HCT116 (cell line): Measurements from ENCODE around the gene WWP2. TPM values are rescaled to one million over a fixed set of nuclear protein-coding genes. Genes with fewer than 3 reads are reported as not detected.

ENCODE experiments used
- ATAC-seq: fragments of 200-7000 bp; cut with Tn5 transposase; 2 replicates; pipeline ENCODE4 v1.9.1; 2020; ENCODE audit warnings: mild to moderate bottlenecking, moderate library complexity
- BruUV-seq: library from RNA; stranded (reverse); fragments of 400-500 nt; replicated peaks from 2 replicates; lab custom pipeline; 2021; lab: Mats Ljungman, UMichigan
- CTCF ChIA-PET: fragments of 300-600 bp; sonication (Branson Sonifier 250); formaldehyde crosslinking; loops from one replicate; lab custom pipeline; 2021; ENCODE audit warnings: antibody characterized with exemption; lab: Charles Lee
- POLR2A ChIA-PET: fragments of 300-600, 350-600 bp; sonication (Branson Sonifier 250); formaldehyde crosslinking; loops from one replicate; lab custom pipeline; 2021; ENCODE audit warnings: antibody characterized with exemption; lab: Charles Lee
- RAD21 ChIA-PET, 2 experiments: fragments of 300-600 bp; sonication (Branson Sonifier 250); formaldehyde crosslinking; loops; one replicate each; lab custom pipeline; 2023; ENCODE audit warnings: low total read pairs in 2 of 2; ENCODE audit not compliant: uncharacterized antibody in 2 of 2, unreplicated experiment in 2 of 2, low non-redundant PET in 1 of 2; lab: Charles Lee
- DNase-seq: peaks from one replicate; pipeline ENCODE4 v3.0.0-alpha.2; 2010; ENCODE audit warnings: low read depth, low spot score
- H2AFZ ChIP-seq: fragments of 200-600 bp; shearing (Covaris generic), sonication (generic); 2 replicates; pipeline ENCODE4 v1.6.1; 2017; ENCODE audit warnings: low read depth, mixed run types, mixed read lengths, antibody characterized with exemption, low read length; ENCODE audit not compliant: poor library complexity, severe bottlenecking
- H3K27ac ChIP-seq: 2 replicates; pipeline ENCODE4 v1.5.1; 2012; ENCODE audit warnings: low read depth, low read length
- H3K27me3 ChIP-seq: fragments of 200-600 bp; sonication (generic); 2 replicates; pipeline ENCODE4 v1.6.1; 2016; ENCODE audit warnings: mixed run types, low read length, mixed read lengths; ENCODE audit not compliant: insufficient read depth
- H3K36me3 ChIP-seq, 2 experiments: fragments of 200-500 bp in 1 of 2; fragments of 200-600 bp in 1 of 2; sonication (Bioruptor generic) in 1 of 2; sonication (generic) in 1 of 2; 2 replicates each; pipeline versions ENCODE4 v1.5.1 to v1.6.1; 2014 to 2016; ENCODE audit warnings: low read length in 2 of 2, inconsistent platforms in 1 of 2, mixed read lengths in 1 of 2, mixed run types in 1 of 2; ENCODE audit not compliant: insufficient read depth in 2 of 2, control insufficient read depth in 1 of 2
- H3K4me1 ChIP-seq, 2 experiments: fragments of 200-600 bp in 1 of 2; sonication (generic) in 1 of 2; 2 replicates each; pipeline versions ENCODE4 v1.5.1 to v1.6.1; 2012 to 2017; ENCODE audit warnings: low read length in 2 of 2, inconsistent platforms in 1 of 2, mild to moderate bottlenecking in 1 of 2, mixed read lengths in 1 of 2, mixed run types in 1 of 2, moderate library complexity in 1 of 2; ENCODE audit not compliant: insufficient read depth in 2 of 2, control insufficient read depth in 1 of 2
- H3K4me2 ChIP-seq: fragments of 200-600 bp; sonication (generic); 2 replicates; pipeline ENCODE4 v1.6.1; 2017; ENCODE audit warnings: mixed run types, low read length, mixed read lengths
- H3K4me3 ChIP-seq, 2 experiments: fragments of 200-600 bp in 1 of 2; sonication (generic) in 1 of 2; replicated peaks in 1 of 2; 2 replicates each; pipeline ENCODE4 v1.5.1; 2011 to 2016; ENCODE audit warnings: low read length in 2 of 2, control low read depth in 1 of 2, low read depth in 1 of 2, mild to moderate bottlenecking in 1 of 2, mixed read lengths in 1 of 2, mixed run types in 1 of 2
- H3K79me2 ChIP-seq: fragments of 200-600 bp; sonication (generic); 2 replicates; pipeline ENCODE4 v1.6.1; 2017; ENCODE audit warnings: mild to moderate bottlenecking, mixed run types, low read length, moderate library complexity, mixed read lengths; ENCODE audit not compliant: insufficient read depth
- H3K9ac ChIP-seq: fragments of 200-600 bp; sonication (generic); 2 replicates; pipeline ENCODE4 v1.6.1; 2016; ENCODE audit warnings: low read length, mixed read lengths
- H3K9me2 ChIP-seq: fragments of 200-600 bp; sonication (generic), shearing (Covaris generic); 2 replicates; pipeline ENCODE4 v1.6.1; 2017; ENCODE audit warnings: mixed run types, mild to moderate bottlenecking, moderate library complexity; ENCODE audit not compliant: insufficient read depth
- H3K9me3 ChIP-seq, 2 experiments: fragments of 200-500 bp in 1 of 2; fragments of 200-600 bp in 1 of 2; sonication (Bioruptor generic) in 1 of 2; sonication (generic) in 1 of 2; 2 replicates each; pipeline ENCODE4 v1.6.1; 2014 to 2017; ENCODE audit warnings: low read length in 2 of 2, mixed read lengths in 2 of 2, inconsistent platforms in 1 of 2, low read depth in 1 of 2, mild to moderate bottlenecking in 1 of 2, mixed run types in 1 of 2, moderate library complexity in 1 of 2; ENCODE audit not compliant: control insufficient read depth in 1 of 2, insufficient read depth in 1 of 2
- H4K20me1 ChIP-seq: fragments of 200-600 bp; sonication (generic), shearing (Covaris generic); 2 replicates; pipeline ENCODE4 v1.6.1; 2017; ENCODE audit warnings: mixed run types, mild to moderate bottlenecking, moderate library complexity; ENCODE audit not compliant: insufficient read depth
- CBX3 ChIP-seq: IDR thresholded peaks from 2 replicates; pipeline ENCODE4 v1.6.1; 2012; ENCODE audit warnings: low read depth
- CEBPB ChIP-seq: IDR thresholded peaks from 2 replicates; pipeline ENCODE4 v1.6.1; 2012; ENCODE audit warnings: low read depth
- CTCF ChIP-seq, 3 experiments: fragments of 200-600 bp in 1 of 3; sonication (generic) in 1 of 3; IDR thresholded peaks in 2 of 3; conservative IDR thresholded peaks in 1 of 3; 2 replicates each; pipeline ENCODE4 v1.5.1; 2012 to 2017; ENCODE audit warnings: low read depth in 2 of 3, low read length in 2 of 3, antibody characterized with exemption in 1 of 3, borderline replicate concordance in 1 of 3, control low read depth in 1 of 3, mild to moderate bottlenecking in 1 of 3, mixed read lengths in 1 of 3, mixed run types in 1 of 3, moderate library complexity in 1 of 3; ENCODE audit not compliant: insufficient read depth in 1 of 3
- EZH2 ChIP-seq: fragments of 200-600 bp; sonication (generic); IDR thresholded peaks from 2 replicates; pipeline ENCODE4 v1.6.1; 2017; ENCODE audit warnings: antibody characterized with exemption, mixed run types
- EZH2phosphoT487 ChIP-seq: fragments of 200-600 bp; IDR thresholded peaks from 2 replicates; pipeline ENCODE4 v1.6.1; 2018; ENCODE audit warnings: antibody characterized with exemption, borderline replicate concordance
- FOSL1 ChIP-seq: IDR thresholded peaks from 2 replicates; pipeline ENCODE4 v1.6.1; 2012; ENCODE audit warnings: low read depth
- JUND ChIP-seq: IDR thresholded peaks from 2 replicates; pipeline ENCODE4 v1.6.1; 2012
- POLR2A ChIP-seq: IDR thresholded peaks from 2 replicates; pipeline ENCODE4 v1.7.0; 2011; ENCODE audit warnings: borderline replicate concordance; ENCODE audit not compliant: insufficient read depth, insufficient read length; ENCODE audit errors: extremely low read depth
- POLR2AphosphoS5 ChIP-seq: IDR thresholded peaks from 2 replicates; pipeline ENCODE4 v1.6.1; 2011; ENCODE audit warnings: mild to moderate bottlenecking, low read depth, low read length, moderate library complexity
- RAD21 ChIP-seq: IDR thresholded peaks from 2 replicates; pipeline ENCODE4 v1.6.1; 2012; ENCODE audit warnings: low read depth, mild to moderate bottlenecking
- SIN3A ChIP-seq: IDR thresholded peaks from 2 replicates; pipeline ENCODE4 v1.6.1; 2012; ENCODE audit warnings: low read depth
- SRF ChIP-seq: IDR thresholded peaks from 2 replicates; pipeline ENCODE4 v1.6.1; 2012; ENCODE audit warnings: low read depth
- TCF7L2 ChIP-seq: IDR thresholded peaks from 2 replicates; pipeline ENCODE4 v1.7.0; 2011; ENCODE audit warnings: borderline replicate concordance, inconsistent platforms; ENCODE audit not compliant: insufficient read depth, insufficient read length; ENCODE audit errors: extremely low read depth
- YY1 ChIP-seq: IDR thresholded peaks from 2 replicates; pipeline ENCODE4 v1.6.1; 2011; ENCODE audit warnings: low read length, low read depth, moderate library complexity, mild to moderate bottlenecking; ENCODE audit not compliant: insufficient replicate concordance; ENCODE audit errors: extremely low read depth
- ZBTB33 ChIP-seq: IDR thresholded peaks from 2 replicates; pipeline ENCODE4 v1.6.1; 2011; ENCODE audit warnings: mild to moderate bottlenecking, low read length, moderate library complexity; ENCODE audit not compliant: insufficient replicate concordance; ENCODE audit errors: extremely low read depth
- ZNF274 ChIP-seq: fragments of 200-500 bp; sonication (Bioruptor generic); IDR thresholded peaks from 2 replicates; pipeline ENCODE4 v1.6.1; 2014; ENCODE audit warnings: mild to moderate bottlenecking, low read depth, low read length, inconsistent platforms
- intact Hi-C: fragments of 100-400 bp; cut with micrococcal nuclease; formaldehyde crosslinking; loops from 2 replicates; pipeline ENCODE4 v1.10.0; 2022
- total RNA-seq: library from RNA; stranded (reverse); gene quantifications from one replicate; pipeline ENCODE4 v1.2.1, GENCODE V29; 2021; ENCODE audit not compliant: unreplicated experiment

WWP2 gene
- total RNA-seq, 1 experiment from 2014 or later = 44.2 TPM

- TF ChIP-seq ZBTB33 (no peak), RAD21 (no peak), POLR2A (no peak), ZNF274 (no peak), YY1 (no peak), POLR2AphosphoS5 (no peak), CBX3 (no peak), FOSL1 (no peak)
Observed at GRCh38 chr16:69847643-69848042, 85.5 kb downstream of the WWP2 start (continued).

GRCh38 chr16:69848637-69849545 is 86.8 kb downstream of the WWP2 start:
- ChIA-PET POLR2A (interaction anchor here (0.7 kb wide), 1 partner anchor 45 kb away, joined by 3 read pairs; no protein-coding TSS in a partner anchor), CTCF (no interaction called here), RAD21 (interaction anchor here in 1 of 2 experiments (0.7 kb wide), 1 partner anchor 506 kb away, joined by 5 read pairs; no protein-coding TSS in a partner anchor)
- Histone ChIP-seq H3K27ac (no peak overlapping the region), H3K4me1 (no peaks in the 10 kb centered on the region), H3K79me2 (no peaks in the 10 kb centered on the region), H3K9ac (no peak overlapping the region), H4K20me1 (no peaks in the 10 kb centered on the region), H3K27me3 (no peaks in the 10 kb centered on the region), H3K9me3 (no peaks in the 10 kb centered on the region), H3K36me3 (no peaks in the 10 kb centered on the region), H3K4me3 (no peak overlapping the region), H3K9me2 (no peaks in the 10 kb centered on the region), H2AFZ (no peak overlapping the region), H3K4me2 (no peak overlapping the region)
- no TSS peak for BruUV-seq
- no peak for TF ChIP-seq SRF
- TF ChIP-seq ZBTB33 = no peak
- no peak for TF ChIP-seq TCF7L2
- no peak for TF ChIP-seq POLR2A
- no peak for TF ChIP-seq EZH2phosphoT487
- TF ChIP-seq CTCF (IDR thresholded peaks at IDR 0.05 in 2 of 3, conservative IDR thresholded peaks at IDR 0.05 in 1 of 3; ENCODE audit: borderline replicate concordance in 1 of 3, insufficient read depth in 1 of 3, low read depth in 2 of 3, low read length in 2 of 3) = no peak
- no peak for TF ChIP-seq CBX3
- TF ChIP-seq SIN3A = no peak
- no peak for TF ChIP-seq RAD21
- TF ChIP-seq CEBPB = no peak
- no peak for TF ChIP-seq EZH2
- no peak for TF ChIP-seq JUND
- intact Hi-C loops = no loop called here
- DNase-seq (no peak), ATAC-seq (no peak)
